Activated CD8-positive, alpha-beta T cell treated with anti-CD3 and anti-CD28 coated beads, Interleukin-2, amount 10 ng/mL, durations not matched to agents 7 days and 5 days (primary cell): ENCODE results near the gene CTAGE15. TPM values are rescaled to one million over a fixed set of nuclear protein-coding genes. Genes with fewer than 3 reads are reported as not detected.
"Not testable (repeated sequence)": the region's sequence is repeated elsewhere in the genome, so short reads cannot be mapped to it uniquely, and the experiment has no call there.

Source experiments
- ATAC-seq: fragments of 150-1000 bp; cut with Tn5 transposase; one replicate; pipeline ENCODE4 v1.10.0; 2021; ENCODE audit warnings: moderate library complexity
- CTCF ChIA-PET: fragments of 350-600 bp; sonication (Branson Sonifier 250); formaldehyde crosslinking; loops from one replicate; lab custom pipeline; 2021; ENCODE audit warnings: antibody characterized with exemption; lab: Charles Lee
- POLR2A ChIA-PET: fragments of 350-600 bp; sonication (Branson Sonifier 250); formaldehyde crosslinking; loops from one replicate; lab custom pipeline; 2021; ENCODE audit warnings: antibody characterized with exemption; lab: Charles Lee
- DNase-seq: peaks from one replicate; pipeline ENCODE4 v3.0.0-alpha.2; 2020
- H3K27ac Mint-ChIP-seq: one replicate; pipeline ENCODE4 v1.8.0; 2021; ENCODE audit warnings: mild to moderate bottlenecking, mixed read lengths
- H3K27me3 Mint-ChIP-seq: one replicate; pipeline ENCODE4 v1.8.0; 2021; ENCODE audit warnings: low read depth, mixed read lengths
- H3K36me3 Mint-ChIP-seq: one replicate; pipeline ENCODE4 v1.8.0; 2021; ENCODE audit warnings: low read depth, mixed read lengths
- H3K4me1 Mint-ChIP-seq: one replicate; pipeline ENCODE4 v1.8.0; 2021; ENCODE audit warnings: low read depth, mixed read lengths
- H3K4me3 Mint-ChIP-seq: one replicate; pipeline ENCODE4 v1.8.0; 2021; ENCODE audit warnings: mild to moderate bottlenecking, mixed read lengths
- H3K9me3 Mint-ChIP-seq: one replicate; pipeline ENCODE4 v1.8.0; 2022; ENCODE audit warnings: mixed read lengths; ENCODE audit not compliant: insufficient read depth
- total RNA-seq, 2 experiments: library from RNA; stranded (reverse); gene quantifications; one replicate each; pipeline ENCODE4 v1.2.3, GENCODE V29; 2021

CTAGE15 gene
- total RNA-seq, 2 experiments from 2014 or later = 0.42 to 0.87 TPM

DNA sequence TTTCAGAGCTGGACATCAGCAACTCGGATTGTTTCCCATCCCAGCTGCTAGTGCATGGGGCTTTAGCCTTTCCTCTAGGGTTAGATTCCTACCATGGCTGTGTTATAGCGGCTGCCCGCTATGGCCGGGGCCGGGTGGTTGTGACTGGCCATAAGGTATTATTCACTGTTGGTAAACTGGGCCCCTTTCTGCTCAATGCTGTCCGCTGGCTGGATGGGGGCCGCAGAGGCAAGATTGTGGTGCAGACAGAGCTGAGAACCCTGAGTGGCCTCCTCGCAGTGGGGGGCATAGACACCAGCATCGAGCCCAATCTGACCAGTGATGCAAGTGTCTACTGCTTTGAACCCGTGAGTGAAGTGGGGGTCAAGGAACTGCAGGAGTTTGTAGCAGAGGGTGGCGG lies 26.5 kb downstream of the CTAGE15 start:
- POLR2A ChIA-PET, H3K36me3 Mint-ChIP-seq, H3K4me3 Mint-ChIP-seq, H3K27ac Mint-ChIP-seq, DNase-seq, H3K9me3 Mint-ChIP-seq, H3K4me1 Mint-ChIP-seq, CTCF ChIA-PET, H3K27me3 Mint-ChIP-seq, ATAC-seq: not testable (repeated sequence)

DNA sequence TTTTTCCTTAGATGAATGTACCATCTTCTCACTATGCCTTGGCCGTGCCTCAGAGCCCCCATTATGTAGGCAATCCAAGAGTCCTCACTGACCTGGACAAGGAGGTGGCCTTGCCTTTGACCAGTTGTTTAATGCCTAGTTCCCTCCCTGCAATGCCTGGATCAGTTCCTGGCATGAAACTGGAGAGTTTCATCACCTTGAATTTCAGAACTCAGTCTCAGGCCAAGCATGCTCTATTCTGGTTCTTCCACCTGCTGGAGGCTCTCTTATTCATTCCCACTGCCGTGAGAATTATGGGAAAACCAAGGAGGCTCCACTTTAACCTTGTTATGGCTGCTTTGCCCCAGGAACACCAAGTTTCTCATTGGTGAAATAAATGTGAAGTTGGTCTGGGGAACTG lies 31.9 kb downstream of the CTAGE15 start:
- H3K27ac Mint-ChIP-seq, H3K9me3 Mint-ChIP-seq, ATAC-seq, POLR2A ChIA-PET, DNase-seq, CTCF ChIA-PET, H3K36me3 Mint-ChIP-seq, H3K27me3 Mint-ChIP-seq, H3K4me1 Mint-ChIP-seq, H3K4me3 Mint-ChIP-seq: not testable (repeated sequence)

DNA sequence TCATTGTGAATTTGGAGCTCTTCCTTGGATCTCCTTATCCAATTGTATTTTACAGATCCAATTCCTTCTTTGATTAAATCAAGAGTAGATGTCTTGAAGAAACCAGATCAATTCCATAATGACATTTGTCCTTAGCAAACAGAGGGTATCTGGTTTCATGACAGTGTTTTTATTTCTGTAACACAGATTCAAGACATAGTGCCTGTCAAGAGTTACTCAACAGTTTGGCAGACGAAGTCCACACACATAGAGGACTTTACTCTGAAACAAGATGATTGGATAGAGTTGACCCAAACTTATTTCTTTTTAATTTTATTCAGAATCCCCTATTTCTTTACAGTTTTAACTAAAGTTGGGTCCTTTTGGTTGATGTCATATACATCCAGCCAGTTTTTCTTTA lies 34.5 kb downstream of the CTAGE15 start:
- H3K4me3 Mint-ChIP-seq, H3K27ac Mint-ChIP-seq, POLR2A ChIA-PET, DNase-seq, H3K36me3 Mint-ChIP-seq, H3K9me3 Mint-ChIP-seq, CTCF ChIA-PET, H3K27me3 Mint-ChIP-seq, ATAC-seq, H3K4me1 Mint-ChIP-seq: not testable (repeated sequence)

DNA sequence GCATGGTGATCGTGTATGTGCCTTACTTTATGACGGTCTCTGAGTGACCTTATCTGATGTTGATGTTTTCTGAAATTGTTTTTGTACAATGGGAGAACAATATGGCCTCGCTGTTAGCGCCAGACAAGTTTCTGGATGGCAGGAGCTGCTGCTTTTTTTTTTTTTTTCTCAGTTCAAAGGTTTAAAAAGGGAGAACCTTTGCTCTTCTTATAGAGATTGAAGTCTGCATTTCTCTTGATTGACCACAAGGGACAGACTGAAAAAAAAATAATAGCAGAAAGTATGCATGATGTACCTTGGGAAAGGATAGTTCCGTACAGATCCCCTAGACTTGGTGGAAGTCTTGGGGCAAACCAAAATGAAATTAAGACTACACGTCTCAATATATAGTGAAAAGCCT lies 43.9 kb downstream of the CTAGE15 start:
- DNase-seq, H3K9me3 Mint-ChIP-seq, H3K4me3 Mint-ChIP-seq, CTCF ChIA-PET, ATAC-seq, H3K27me3 Mint-ChIP-seq, POLR2A ChIA-PET, H3K4me1 Mint-ChIP-seq, H3K27ac Mint-ChIP-seq, H3K36me3 Mint-ChIP-seq: not testable (repeated sequence)

DNA sequence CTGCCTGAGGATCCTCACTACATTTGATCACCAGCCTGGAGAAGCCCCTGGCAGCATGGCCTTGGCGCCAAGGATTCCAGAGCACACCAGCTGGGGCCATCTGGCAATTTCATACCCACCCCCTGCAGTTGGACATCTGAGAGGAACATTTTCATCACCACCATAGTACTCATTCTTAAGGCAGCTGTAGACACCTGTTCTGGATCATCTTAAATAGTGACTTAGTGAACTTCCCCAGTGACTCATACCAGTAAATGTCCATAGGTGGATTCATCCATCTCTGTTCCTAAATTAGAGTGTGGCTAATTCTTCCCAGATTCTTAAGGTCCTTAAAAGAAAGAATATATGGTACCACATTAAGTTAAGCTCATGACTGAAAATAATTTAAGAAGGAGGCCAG lies 45.6 kb downstream of the CTAGE15 start:
- H3K27ac Mint-ChIP-seq, H3K4me3 Mint-ChIP-seq, ATAC-seq, H3K27me3 Mint-ChIP-seq, CTCF ChIA-PET, H3K9me3 Mint-ChIP-seq, H3K4me1 Mint-ChIP-seq, H3K36me3 Mint-ChIP-seq, POLR2A ChIA-PET, DNase-seq: not testable (repeated sequence)

DNA sequence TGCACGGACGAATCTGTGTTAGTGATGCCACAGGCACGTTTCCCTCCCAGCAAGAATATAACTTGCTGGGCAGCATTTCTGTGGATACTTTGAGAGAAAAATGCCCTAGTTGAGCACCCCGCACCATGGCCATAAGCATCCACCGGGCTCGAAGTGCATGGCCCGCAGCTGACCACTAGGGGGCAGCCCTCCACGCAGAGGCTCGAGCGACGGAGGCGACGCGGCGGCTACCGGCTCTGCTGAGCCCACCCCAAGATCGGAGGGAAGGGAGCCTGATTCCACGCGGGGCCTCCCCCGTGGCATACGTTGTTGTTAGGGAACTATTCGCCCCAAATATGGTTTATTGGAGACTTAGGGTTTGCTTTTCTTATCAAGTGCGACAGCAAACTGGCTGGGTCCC lies 48.5 kb downstream of the CTAGE15 start:
- H3K27ac Mint-ChIP-seq, H3K27me3 Mint-ChIP-seq, CTCF ChIA-PET, H3K4me1 Mint-ChIP-seq, H3K4me3 Mint-ChIP-seq, H3K9me3 Mint-ChIP-seq, DNase-seq, H3K36me3 Mint-ChIP-seq, POLR2A ChIA-PET: not testable (repeated sequence)
- ATAC-seq = peak; percentile 31

DNA sequence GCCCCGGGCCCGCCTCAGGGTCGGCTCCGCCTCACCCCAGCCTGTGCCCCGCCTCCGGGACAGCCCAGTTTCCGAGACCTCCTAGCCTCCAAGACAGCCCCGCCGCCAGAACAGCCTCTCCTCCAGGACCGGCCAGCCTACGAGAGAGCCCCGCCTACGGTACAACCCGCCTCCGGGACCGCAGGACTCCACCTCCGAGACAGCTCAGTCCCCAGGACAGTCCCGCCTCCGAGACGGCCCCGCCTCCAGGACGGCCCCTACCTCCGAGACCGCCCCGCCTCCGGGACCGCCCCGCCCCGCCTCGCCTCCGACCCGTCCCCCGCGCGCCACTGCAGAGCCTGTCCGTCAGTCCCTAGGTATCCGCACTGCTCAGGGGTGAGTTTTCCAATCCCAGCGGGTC lies 49.0 kb downstream of the CTAGE15 start, which contains the start of gene TCAF2:
TSS of gene TCAF2 (plus strand) at position 329 of the 400 bp plus-strand sequence.
- DNase-seq (peak; percentile 73), ATAC-seq (peak; percentile 91)
- H3K9me3 Mint-ChIP-seq, CTCF ChIA-PET, H3K27me3 Mint-ChIP-seq, H3K36me3 Mint-ChIP-seq, H3K27ac Mint-ChIP-seq, H3K4me1 Mint-ChIP-seq, POLR2A ChIA-PET: not testable (repeated sequence)
- H3K4me3 Mint-ChIP-seq = peak within 1 kb of the TSS; percentile 38

DNA sequence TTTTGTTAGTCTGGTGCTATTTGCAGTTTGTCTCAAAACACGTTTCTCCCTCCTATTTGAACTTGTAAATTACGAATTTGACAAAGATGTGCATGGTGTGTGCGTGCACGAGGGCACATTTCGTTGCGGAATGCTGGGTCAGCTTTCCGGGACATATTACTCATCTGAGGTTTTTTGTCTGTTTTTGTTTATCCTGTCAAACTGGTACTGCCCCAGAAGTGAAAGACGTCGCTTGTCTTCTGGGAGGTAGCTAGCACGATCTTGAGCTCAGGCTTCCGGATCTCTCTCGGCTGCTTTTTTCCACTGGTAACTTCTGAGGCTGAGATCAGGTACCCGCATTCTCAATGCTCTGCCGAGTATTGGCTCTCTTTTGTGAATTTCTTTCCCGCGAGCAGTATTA lies 49.6 kb downstream of the CTAGE15 start:
- H3K27me3 Mint-ChIP-seq, POLR2A ChIA-PET, CTCF ChIA-PET, H3K36me3 Mint-ChIP-seq, H3K4me1 Mint-ChIP-seq, H3K9me3 Mint-ChIP-seq, H3K27ac Mint-ChIP-seq, H3K4me3 Mint-ChIP-seq, DNase-seq: not testable (repeated sequence)
- ATAC-seq = peak; percentile 58

DNA sequence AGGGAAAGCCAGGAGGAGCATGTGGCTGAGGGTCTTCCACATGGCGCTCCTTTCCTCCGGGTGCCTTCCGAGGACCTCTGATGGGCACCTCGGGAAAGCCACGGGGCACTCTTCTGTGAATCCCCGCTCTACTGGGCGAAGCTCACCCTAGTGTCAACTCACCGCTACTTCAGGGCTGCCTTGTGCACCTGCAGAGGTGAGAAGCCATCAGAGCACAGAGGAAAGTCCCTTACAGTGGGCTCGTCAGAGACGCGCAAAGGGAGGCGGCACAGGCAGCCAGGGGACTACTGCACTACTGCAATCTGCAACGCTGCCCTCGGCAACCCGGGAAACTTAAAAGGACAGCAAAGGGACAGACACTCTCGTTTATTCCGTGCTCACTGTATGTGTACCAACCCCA lies 50.5 kb downstream of the CTAGE15 start:
- not testable (repeated sequence) for H3K27me3 Mint-ChIP-seq, H3K9me3 Mint-ChIP-seq

More for the DNA sequence above, 50.5 kb downstream of the CTAGE15 start:
- H3K36me3 Mint-ChIP-seq, H3K4me1 Mint-ChIP-seq, POLR2A ChIA-PET, CTCF ChIA-PET, H3K4me3 Mint-ChIP-seq, DNase-seq, H3K27ac Mint-ChIP-seq: not testable (repeated sequence)
- ATAC-seq = peak; percentile 33

Other genes starting within 250 kb of the CTAGE15 start
- 1 to 10 TPM; 2.2 to 2.4 TPM for gene FAM131B, start 209.1 kb upstream of the CTAGE15 start, total RNA-seq
- 100 to 1,000 TPM; 179 to 192 TPM for gene ZYX, start 190.5 kb upstream of the CTAGE15 start, total RNA-seq
- gene EPHA1, start 162.9 kb upstream of the CTAGE15 start, total RNA-seq = 10 to 100 TPM; 12.4 to 15.7 TPM
- under 1 TPM; 0.26 to 0.29 TPM for gene TAS2R60, start 128.3 kb upstream of the CTAGE15 start, total RNA-seq
- gene TAS2R41, start 93.9 kb upstream of the CTAGE15 start, total RNA-seq = not detected
- gene TCAF2, start 49.2 kb downstream of the CTAGE15 start, total RNA-seq = 10 to 100 TPM; 14.1 to 15.2 TPM
- gene CTAGE6, start 185.9 kb downstream of the CTAGE15 start, total RNA-seq = 1 to 10 TPM in 1 of 2 experiments, under 1 TPM in 1; 0.44 to 1.2 TPM